NCI-H1417 treated with DMSO at 0.1 percent for 48 hours (cell line): ENCODE measurements around the gene KIF16B.

Experiments
- DNase-seq: peaks from one replicate; lab custom pipeline; 2025; lab: John Stamatoyannopoulos, UW

KIF16B gene

DNA sequence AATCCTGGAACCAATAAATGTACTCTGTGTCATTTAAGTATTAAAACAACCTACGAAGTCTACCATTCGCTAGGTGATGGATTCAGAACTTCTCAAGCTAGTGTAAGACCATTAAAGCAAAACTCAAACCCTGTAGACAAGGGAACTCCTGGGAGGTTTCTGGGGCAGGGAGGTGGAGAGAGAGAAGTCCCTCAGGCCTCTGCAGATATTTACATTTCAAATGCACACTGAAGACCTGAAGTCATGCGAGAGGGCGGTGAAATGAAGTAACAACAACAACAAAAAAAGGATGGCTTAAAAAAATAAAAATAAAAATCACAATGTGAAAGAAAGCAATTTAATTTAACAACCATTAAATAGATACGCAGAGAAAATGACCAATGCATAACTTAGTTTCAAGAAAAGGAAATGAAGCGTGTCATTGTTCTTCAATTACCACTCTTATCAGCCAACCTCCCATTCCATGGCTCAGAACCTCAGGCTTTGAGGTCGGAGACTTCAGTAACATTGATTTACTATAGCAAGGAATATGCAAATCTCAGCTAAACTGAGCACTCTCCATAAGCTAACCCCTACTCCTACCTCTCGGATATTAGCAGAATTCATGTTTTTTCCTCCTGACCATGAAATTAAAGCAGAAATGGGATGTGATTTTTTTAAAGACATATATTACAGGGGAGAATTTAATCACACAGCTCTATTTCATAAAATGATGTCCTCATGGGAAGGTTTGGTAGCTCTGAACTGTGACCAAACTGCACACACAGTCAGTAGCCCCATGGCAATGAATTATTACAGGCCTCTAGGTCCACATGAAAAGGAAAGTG, 140.6 kb downstream of the KIF16B start:
- DNase-seq, result no peak

GRCh38 chr20:16428112-16428511, 145.1 kb downstream of the KIF16B start:
- no peak for DNase-seq

- no peak for DNase-seq
These were observed 145.7 kb downstream of the KIF16B start for GRCh38 chr20:16427571-16427970.

GRCh38 chr20:16424780-16425179, 148.5 kb downstream of the KIF16B start:
- DNase-seq, result no peak

GRCh38 chr20:16423311-16424212, 149.7 kb downstream of the KIF16B start:
- no peak for DNase-seq

GRCh38 chr20:16419138-16419715, 154.0 kb downstream of the KIF16B start:
- DNase-seq, result no peak

DNA sequence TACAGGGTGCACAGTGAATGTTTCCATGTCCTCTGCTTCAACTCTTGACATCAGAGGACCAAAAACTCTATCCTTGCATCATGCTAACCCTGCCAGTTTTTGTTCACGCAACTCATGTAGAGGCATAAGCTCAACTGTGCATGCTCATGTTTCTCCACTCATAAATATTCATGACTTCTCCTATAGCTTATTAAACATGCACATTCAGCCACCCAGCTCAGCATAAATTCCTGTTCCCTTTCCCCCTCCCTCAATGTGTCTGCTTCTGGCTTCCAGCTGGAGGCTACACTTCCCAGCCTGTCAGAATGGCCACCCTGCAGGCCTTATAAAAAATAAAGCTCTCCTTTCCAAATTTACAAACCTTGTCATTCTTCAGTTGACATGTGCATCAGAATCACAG, 154.6 kb downstream of the KIF16B start:
- DNase-seq, result no peak

DNA sequence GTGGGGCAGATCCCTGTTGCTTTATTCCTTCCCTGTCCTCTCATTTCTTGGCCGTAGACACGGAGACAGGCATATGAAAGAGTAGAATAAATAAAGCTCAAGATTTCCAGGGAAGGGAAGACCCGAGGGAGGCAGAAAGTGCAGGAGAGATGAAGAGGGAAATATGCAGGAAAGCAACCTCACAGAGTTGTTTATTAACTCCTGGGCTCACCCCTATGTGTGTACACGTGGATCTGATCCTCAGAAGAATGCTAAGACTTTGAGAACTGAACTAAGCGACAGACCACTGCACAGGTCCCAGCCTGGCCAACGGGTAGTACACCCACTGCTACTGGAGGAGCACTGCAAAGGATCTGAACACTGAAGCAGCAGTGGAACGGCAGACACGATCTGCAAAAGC, 156.2 kb downstream of the KIF16B start:
- no peak for DNase-seq

GRCh38 chr20:16415071-16416053, 157.9 kb downstream of the KIF16B start:
- no peak for DNase-seq

DNA sequence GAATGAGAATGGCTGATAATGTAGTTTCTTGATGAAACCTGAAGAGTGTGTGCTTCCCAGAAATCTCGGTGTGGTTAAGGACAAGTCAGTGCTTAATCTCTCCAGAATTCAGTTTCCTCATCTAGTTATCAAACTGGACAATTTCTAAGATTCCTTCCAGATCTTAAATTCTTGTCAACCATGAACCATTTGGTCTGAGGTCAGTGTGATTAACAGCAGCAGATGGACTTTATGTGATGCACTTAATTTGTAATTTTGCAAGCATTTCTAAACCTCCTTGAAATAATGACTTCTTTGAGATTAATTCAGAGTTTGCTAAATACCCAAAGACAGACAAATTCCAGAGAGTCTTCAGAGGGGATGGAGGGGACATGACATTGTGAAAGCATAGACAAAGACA, 160.3 kb downstream of the KIF16B start:
- no peak for DNase-seq

GRCh38 chr20:16411361-16411760, 161.9 kb downstream of the KIF16B start:
- DNase-seq, result no peak

GRCh38 chr20:16410626-16411025, 162.6 kb downstream of the KIF16B start:
- DNase-seq, result no peak

DNA sequence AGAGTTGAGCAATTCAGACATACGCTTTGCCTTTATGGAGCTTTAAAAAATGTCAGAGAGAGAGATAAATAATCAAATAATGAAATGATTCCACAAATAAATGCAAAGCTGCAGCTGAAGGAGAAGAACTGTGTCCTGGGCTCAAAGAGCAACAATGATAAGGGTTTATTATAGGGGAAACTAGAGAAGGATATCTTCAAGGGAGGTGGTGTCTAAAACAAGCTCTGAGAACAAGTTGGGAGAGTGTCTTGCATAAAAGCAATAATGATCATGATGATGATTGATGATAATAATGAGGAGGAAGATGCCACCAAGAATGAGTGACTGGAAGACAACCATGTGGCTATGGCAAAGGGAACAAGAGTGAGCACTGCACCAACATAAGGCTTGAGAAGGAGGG, 164.3 kb downstream of the KIF16B start:
- no peak for DNase-seq

DNA sequence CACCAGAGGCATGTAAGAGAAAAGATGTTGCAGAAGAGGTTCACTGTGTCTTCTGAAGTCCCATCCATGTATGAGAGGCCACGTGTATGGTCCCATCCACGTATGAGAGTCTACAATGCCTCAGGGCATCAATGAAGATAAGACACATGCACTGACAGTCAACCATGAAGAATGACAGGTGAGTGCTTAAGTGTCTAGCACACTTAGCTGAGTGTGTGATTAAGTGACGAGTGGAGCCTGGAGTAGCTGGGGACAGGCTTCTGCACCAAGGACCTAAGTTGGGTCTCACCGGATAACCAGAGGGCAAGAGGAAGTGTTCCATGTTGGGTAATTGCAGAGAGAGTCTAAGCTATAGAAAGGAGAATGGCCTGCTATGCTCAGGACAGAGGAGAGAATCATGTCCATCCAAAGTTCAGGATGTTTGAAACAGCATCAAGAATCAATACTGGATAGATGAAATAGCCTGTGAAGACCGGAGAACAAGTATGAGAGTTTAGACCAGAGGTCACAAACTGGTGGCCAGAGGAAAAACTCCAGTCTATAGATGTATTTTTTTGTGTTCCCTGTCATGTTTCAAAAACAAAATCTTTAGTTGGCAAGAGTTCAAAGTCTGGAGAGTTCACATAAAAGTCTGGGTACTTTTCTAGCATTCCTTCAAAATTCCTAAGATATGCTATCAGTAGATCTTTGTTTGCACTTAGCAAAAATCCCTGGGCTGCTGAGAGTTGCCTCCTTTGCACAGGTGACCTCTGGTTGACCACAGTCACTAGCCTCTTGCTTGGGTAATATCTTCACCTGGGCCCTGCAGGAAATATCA, 165.8 kb downstream of the KIF16B start:
- DNase-seq, result no peak

DNA sequence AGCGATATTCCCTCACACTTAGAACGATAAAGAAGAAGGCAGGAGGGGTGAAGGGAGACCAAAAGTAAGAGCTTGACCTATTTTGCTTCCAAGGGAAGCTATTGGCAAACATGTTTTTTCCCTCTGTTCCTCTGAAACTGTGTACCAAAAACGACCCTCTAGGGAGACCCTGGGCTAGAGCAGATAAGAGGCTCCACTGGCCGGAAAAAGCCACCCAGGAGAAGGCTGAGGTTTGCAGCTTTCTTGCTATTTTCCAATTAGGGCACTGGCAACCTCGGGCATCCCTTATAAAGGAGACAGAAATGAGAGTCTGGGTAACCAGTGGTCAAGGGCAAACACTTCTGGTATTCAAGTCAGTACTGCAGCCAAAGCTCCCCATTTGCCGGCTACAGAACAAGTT, 168.0 kb downstream of the KIF16B start:
- DNase-seq, result no peak

- DNase-seq, result no peak
These were observed 168.6 kb downstream of the KIF16B start for GRCh38 chr20:16404640-16405039.

DNA sequence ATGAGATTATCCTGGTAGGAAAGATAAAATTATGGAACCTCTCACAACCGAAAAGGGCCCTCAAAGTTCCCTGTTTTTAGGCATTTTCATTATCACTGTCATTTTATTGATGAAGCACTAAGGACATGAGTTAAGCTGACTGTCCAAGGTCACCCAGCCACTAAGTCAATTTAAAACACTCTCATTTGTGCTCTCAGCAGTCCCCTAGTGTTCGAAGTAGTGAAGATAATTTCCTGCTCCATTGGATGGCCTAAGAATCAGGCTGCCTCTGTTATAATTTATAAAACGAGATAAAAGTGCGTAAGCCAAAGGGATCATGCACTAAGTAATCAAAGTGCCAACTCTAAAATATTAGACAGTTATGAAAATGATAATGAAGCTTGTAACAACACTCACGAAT, 169.1 kb downstream of the KIF16B start:
- DNase-seq, result no peak

- DNase-seq, result no peak
These were observed 173.0 kb downstream of the KIF16B start for GRCh38 chr20:16400234-16400633.

GRCh38 chr20:16399801-16400200, 173.4 kb downstream of the KIF16B start:
- DNase-seq, result no peak

DNA sequence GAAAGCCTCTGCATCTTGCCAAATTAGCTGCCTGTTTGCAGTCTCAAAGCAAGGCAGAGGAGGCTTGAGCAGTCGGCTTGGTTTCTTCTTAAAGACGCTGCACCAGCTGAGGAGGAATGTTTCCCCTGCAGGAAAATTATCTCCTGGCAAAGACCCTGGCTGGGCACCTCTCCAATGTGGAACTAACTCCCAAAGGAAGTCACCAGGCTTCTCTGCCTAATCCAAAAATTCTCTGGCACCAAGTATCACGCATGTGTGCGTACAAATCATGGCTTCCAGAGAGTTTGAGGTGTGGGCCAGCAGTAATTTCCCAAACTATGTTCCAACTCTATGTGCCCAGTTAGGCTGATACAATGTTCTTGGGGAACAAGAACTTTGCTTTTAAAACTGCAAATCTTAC, 176.2 kb downstream of the KIF16B start:
- no peak for DNase-seq

DNA sequence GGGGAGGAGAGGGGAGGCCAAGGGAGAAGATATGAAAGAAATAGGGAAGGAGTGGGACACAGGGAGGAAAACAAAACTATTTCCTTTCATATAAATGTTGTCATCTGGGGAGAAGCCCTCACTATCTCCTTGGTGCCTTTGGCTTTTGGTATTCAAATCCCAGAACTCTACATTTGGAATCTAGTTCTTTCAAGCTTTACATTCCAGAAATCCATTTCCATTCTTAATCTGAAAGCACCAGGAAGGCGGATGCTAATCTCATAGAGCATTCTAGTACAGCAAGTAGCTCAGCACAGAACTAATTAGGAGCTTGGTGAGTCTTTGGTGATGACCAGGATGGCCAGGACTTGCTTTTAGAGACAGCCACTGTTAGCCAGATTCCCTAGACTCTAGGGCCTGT, 177.9 kb downstream of the KIF16B start:
- DNase-seq, result no peak
